ENCODE results near the gene SBNO1.

GRCh38 chr12:123397400-123397799, 32.8 kb upstream of the SBNO1 start:
- TF ChIP-seq CTCF (IDR thresholded peaks at IDR 0.05; ENCODE audit: extremely low read depth in 1 of 2, insufficient read depth in 1 of 2, low read depth in 1 of 2, low read length in 2 of 2), result no peak
- TF ChIP-seq GATA2 (IDR thresholded peaks at IDR 0.05; ENCODE audit: insufficient read depth, insufficient read length, low read depth, low read length), result no peak
- no peak for TF ChIP-seq POLR2A (IDR thresholded peaks at IDR 0.05; ENCODE audit: low read depth, low read length)
- TF ChIP-seq EZH2 (IDR thresholded peaks at IDR 0.05; ENCODE audit: borderline replicate concordance, low read depth, low read length, severe bottlenecking), result no peak
- TF ChIP-seq POLR2AphosphoS5 (IDR thresholded peaks at IDR 0.05; ENCODE audit: insufficient read depth, low read depth, low read length), result no peak
